ENCODE measurements around the gene ACOX2. TPM values are rescaled to one million over a fixed set of nuclear protein-coding genes. Genes with fewer than 3 reads are reported as not detected.

The ACOX2 gene
- total and polyA plus RNA-seq, 2 of the 8 experiments (the other 6 are each of a cell fraction or from before 2014, with no cell fraction given), result 3.2 to 9.2 TPM

GRCh38 chr3:58574682-58575081 lies 37.7 kb upstream of the ACOX2 start:
- POLR2A ChIA-PET (ENCODE audit: partially characterized antibody), result interaction anchor here (2.2 kb wide), 1 partner anchor 11 kb away, joined by 8 read pairs; no protein-coding TSS in a partner anchor

More at GRCh38 chr3:58574682-58575081, 37.7 kb upstream of the ACOX2 start:
- H3K79me1 ChIP-seq (ENCODE audit: low read depth, low read length), result no peaks in the 10 kb centered on the region; the same call in 1 of the 2 replicates
- H2BK12ac ChIP-seq (ENCODE audit: low read depth, low read length), result no peak overlapping the region
- H3K27ac ChIP-seq (ENCODE audit: low read depth, low read length), result no peak overlapping the region
- no peaks in the 10 kb centered on the region for H3K23me2 ChIP-seq (ENCODE audit: low read depth, low read length)
- no peak for TF ChIP-seq YY1 (IDR thresholded peaks at IDR 0.05; ENCODE audit: low read depth, low read length)
- TF ChIP-seq BCL11A (IDR thresholded peaks at IDR 0.05; ENCODE audit: low read depth in 2 of 2, low read length in 2 of 2), result no peak
- TF ChIP-seq, protein P1, sequence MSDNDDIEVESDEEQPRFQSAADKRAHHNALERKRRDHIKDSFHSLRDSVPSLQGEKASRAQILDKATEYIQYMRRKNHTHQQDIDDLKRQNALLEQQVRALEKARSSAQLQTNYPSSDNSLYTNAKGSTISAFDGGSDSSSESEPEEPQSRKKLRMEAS (IDR thresholded peaks at IDR 0.05), result no peak
- no peak for TF ChIP-seq BRCA1 (IDR thresholded peaks at IDR 0.05; ENCODE audit: low read depth, low read length)
- TF ChIP-seq POLR2A (IDR thresholded peaks at IDR 0.05; ENCODE audit: control extremely low read depth in 1 of 2, low read depth in 2 of 2, low read length in 2 of 2), result no peak
- TF ChIP-seq TCF12 (IDR thresholded peaks at IDR 0.05; ENCODE audit: low read depth, low read length), result no peak
- TF ChIP-seq TEAD4 (IDR thresholded peaks at IDR 0.05; ENCODE audit: low read depth, low read length), result no peak
- TF ChIP-seq SIN3A (conservative IDR thresholded peaks at IDR 0.05 in 1 of 2, IDR thresholded peaks at IDR 0.05 in 1 of 2; ENCODE audit: low read depth in 1 of 2, low read length in 2 of 2), result no peak
- no peak for TF ChIP-seq SIX5 (IDR thresholded peaks at IDR 0.05; ENCODE audit: low read depth, low read length)
- no peak overlapping the region for H3K18ac ChIP-seq (ENCODE audit: extremely low read depth, low read length)
- H4K20me1 ChIP-seq (replicated peaks in 1 of 2; ENCODE audit: control insufficient read depth in 1 of 2, insufficient read depth in 2 of 2, low read length in 2 of 2), result no peaks in the 10 kb centered on the region
- no peak overlapping the region for H3K4me2 ChIP-seq (ENCODE audit: insufficient read depth in 1 of 2, low read depth in 2 of 2, low read length in 2 of 2)
- no peak overlapping the region for H3K4me3 ChIP-seq (ENCODE audit: extremely low read depth in 1 of 4, insufficient read depth in 2 of 4, low read depth in 3 of 4, low read length in 4 of 4)
- H3K23ac ChIP-seq (ENCODE audit: insufficient read length), result no peak overlapping the region
- H2AFZ ChIP-seq (ENCODE audit: low read length), result no peak overlapping the region
- no peaks in the 10 kb centered on the region for H3K36me3 ChIP-seq (ENCODE audit: control insufficient read depth in 2 of 4, insufficient read depth in 4 of 4, low read length in 3 of 4)
- no peak overlapping the region for H2AK5ac ChIP-seq (ENCODE audit: low read depth, low read length)
- H2BK15ac ChIP-seq (ENCODE audit: low read length), result no peak overlapping the region
- no peaks in the 10 kb centered on the region for H3K27me3 ChIP-seq (replicated peaks in 1 of 4; ENCODE audit: control insufficient read depth in 3 of 4, extremely low read depth in 1 of 4, insufficient read depth in 3 of 4, low read length in 3 of 4)
- no peak overlapping the region for H4K8ac ChIP-seq (ENCODE audit: extremely low read depth, insufficient read depth, low read length)
- no peak overlapping the region for H3K4ac ChIP-seq (replicated peaks; ENCODE audit: insufficient read length, low read depth, low read length)
- no peak for DNase-seq (ENCODE audit: low read depth in 1 of 2, low spot score in 2 of 2)
- H3K14ac ChIP-seq (ENCODE audit: insufficient read length), result no peak overlapping the region
- H3K4me1 ChIP-seq (replicated peaks in 1 of 4; ENCODE audit: control insufficient read depth in 3 of 4, insufficient read depth in 4 of 4, low read length in 3 of 4), result peaks cover 0 to 3% (median 0%) of the 10 kb centered on the region in 4 experiments; a peak in 2 of 7 replicates
- no peaks in the 10 kb centered on the region for H3K9me3 ChIP-seq (ENCODE audit: insufficient read depth in 2 of 2, low read depth in 1 of 2, low read length in 1 of 2)
- H3K9ac ChIP-seq (replicated peaks in 1 of 4; ENCODE audit: extremely low read depth in 1 of 4, low read depth in 3 of 4, low read length in 3 of 4), result no peak overlapping the region
- H4K5ac ChIP-seq (ENCODE audit: insufficient read length, low read depth, low read length), result no peak overlapping the region
- H3K79me2 ChIP-seq (ENCODE audit: control insufficient read depth in 1 of 2, insufficient read depth in 2 of 2, low read length in 2 of 2), result no peaks in the 10 kb centered on the region
- no peak overlapping the region for H4K91ac ChIP-seq (replicated peaks; ENCODE audit: insufficient read length, low read length)
- 89% methylated on average over 4 of the region's 4 CpGs; no CpG with 5 or more reads in 1 of the 2 experiments for WGBS, 2 experiments (ENCODE audit: extremely low coverage in 1 of 2, insufficient coverage in 1 of 2, insufficient read length in 1 of 2, insufficient replicate concordance in 2 of 2, low coverage in 1 of 2, low lambda C conversion rate in 2 of 2, missing lambda C conversion rate in 1 of 2)
- CTCF ChIA-PET (ENCODE audit: partially characterized antibody), result interaction anchor here (1.1 to 40.0 kb wide), 9 partner anchors 8 to 62 kb away, joined by 3 to 994 read pairs (median 9); partner anchors contain the start of gene FAM107A
- no peak overlapping the region for H2BK120ac ChIP-seq (replicated peaks; ENCODE audit: low read depth, low read length)
- no peak for FAIRE-seq
- no peak overlapping the region for H2BK5ac ChIP-seq (ENCODE audit: low read depth, low read length)
- no peak overlapping the region for H3K56ac ChIP-seq (replicated peaks; ENCODE audit: insufficient read length, low read depth, low read length)
- no peak overlapping the region for H2BK20ac ChIP-seq (ENCODE audit: low read length)

Data from H1 (cell line).